ENCODE measurements around the gene FRMPD2. TPM values are rescaled to one million over a fixed set of nuclear protein-coding genes. Genes with fewer than 3 reads are reported as not detected.
"Not testable (repeated sequence)": the region's sequence is repeated elsewhere in the genome, so short reads cannot be mapped to it uniquely, and the experiment has no call there.

The FRMPD2 gene
- total and polyA plus RNA-seq, 2 experiments from 2014 or later = not detected

GRCh38 chr10:48143721-48144642 is 130.5 kb downstream of the FRMPD2 start:
- not testable (repeated sequence) for H2AFZ ChIP-seq; H3K9me3 Mint-ChIP-seq; ATAC-seq; H3K9me2 ChIP-seq (ENCODE audit: insufficient read depth); H3F3A ChIP-seq (replicated peaks; ENCODE audit: low read depth); H4K20me1 ChIP-seq (replicated peaks; ENCODE audit: insufficient read depth); H3K36me3 ChIP-seq (ENCODE audit: insufficient read depth); DNase-seq (ENCODE audit: low spot score); H3K79me2 ChIP-seq (replicated peaks; ENCODE audit: insufficient read depth); H3K27ac ChIP-seq (ENCODE audit: low read depth); H3K4me1 Mint-ChIP-seq; H3K4me1 ChIP-seq (ENCODE audit: insufficient read depth); H3K27me3 Mint-ChIP-seq (ENCODE audit: insufficient read depth, low read depth, poor library complexity); H3K27ac Mint-ChIP-seq; H3K4me2 ChIP-seq; H3K4me3 ChIP-seq; H3K36me3 Mint-ChIP-seq (ENCODE audit: low read depth); H3K4me3 Mint-ChIP-seq; H3K27me3 ChIP-seq (ENCODE audit: insufficient read depth)

DNA sequence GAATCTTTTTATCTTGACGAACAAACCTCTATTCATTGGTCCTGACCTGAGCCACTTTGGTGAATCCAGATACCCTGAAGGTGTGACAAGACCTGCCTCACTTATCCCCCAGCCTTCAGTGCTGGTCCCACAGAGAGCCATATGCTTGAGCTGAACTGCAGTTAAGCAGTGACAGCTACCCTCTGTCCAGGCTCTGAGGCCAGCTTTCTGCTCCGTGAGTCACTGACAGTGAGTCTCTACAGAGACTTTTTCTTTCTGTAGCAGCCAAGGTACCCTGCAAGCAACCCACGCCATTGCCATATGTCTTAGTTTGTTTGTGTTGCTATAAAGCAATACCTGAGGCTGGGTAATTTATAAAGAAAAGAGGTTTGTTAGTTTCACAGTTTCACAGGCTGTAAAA is 133.5 kb downstream of the FRMPD2 start:
- DNase-seq (ENCODE audit: low spot score); H4K20me1 ChIP-seq (replicated peaks; ENCODE audit: insufficient read depth); H3K4me1 Mint-ChIP-seq; H3K4me2 ChIP-seq; H3K79me2 ChIP-seq (replicated peaks; ENCODE audit: insufficient read depth); ATAC-seq; H3K4me3 ChIP-seq; H3F3A ChIP-seq (replicated peaks; ENCODE audit: low read depth); H3K27ac ChIP-seq (ENCODE audit: low read depth); H3K36me3 Mint-ChIP-seq (ENCODE audit: low read depth); H3K27me3 ChIP-seq (ENCODE audit: insufficient read depth); H3K9me3 Mint-ChIP-seq; H3K27me3 Mint-ChIP-seq (ENCODE audit: insufficient read depth, low read depth, poor library complexity); H3K9me2 ChIP-seq (ENCODE audit: insufficient read depth); H3K4me3 Mint-ChIP-seq; H3K27ac Mint-ChIP-seq; H3K4me1 ChIP-seq (ENCODE audit: insufficient read depth); H3K36me3 ChIP-seq (ENCODE audit: insufficient read depth); H2AFZ ChIP-seq: not testable (repeated sequence)

DNA sequence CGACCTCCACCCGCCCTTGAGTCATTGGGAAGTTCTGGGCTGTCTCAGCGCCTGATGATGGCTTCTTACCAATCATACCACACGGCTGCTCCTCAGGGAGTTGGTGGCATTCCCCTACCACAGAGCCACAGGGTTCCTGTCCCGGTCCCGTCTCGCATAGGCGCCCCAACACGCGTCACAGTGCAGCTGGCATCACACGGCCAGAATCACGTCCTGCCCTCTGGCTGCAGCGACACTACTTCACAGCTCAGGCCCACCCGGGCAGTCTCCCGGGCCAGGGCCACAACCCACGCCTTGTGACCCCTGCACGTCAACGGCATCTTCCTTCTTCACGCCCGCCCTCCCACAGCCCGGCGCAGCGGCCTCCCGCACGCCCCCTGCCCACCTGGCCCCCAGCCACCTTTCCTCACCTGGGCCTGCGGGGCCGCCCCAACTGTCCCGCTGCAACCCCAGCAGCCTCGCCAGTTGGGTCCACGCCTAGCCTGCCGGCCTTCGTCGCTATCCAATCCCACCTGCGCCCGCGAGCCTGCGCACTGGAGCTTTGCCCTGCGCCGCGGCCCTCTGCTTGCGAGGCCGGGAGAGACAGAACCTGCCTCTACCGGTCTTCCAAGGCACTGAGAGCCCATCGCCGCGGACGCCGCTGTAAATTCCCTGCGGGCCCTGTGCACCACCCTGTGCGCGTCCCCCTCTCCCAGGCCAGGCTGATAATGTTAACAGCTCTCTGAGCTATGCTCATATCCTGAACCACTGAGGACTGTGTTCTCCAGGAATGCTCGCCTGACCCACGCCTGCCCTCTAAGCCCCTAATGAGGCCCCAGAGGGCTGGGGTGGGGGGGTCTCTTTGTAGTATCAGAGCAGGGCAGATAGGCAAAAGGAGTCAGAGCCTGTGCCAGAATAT is 134.3 kb downstream of the FRMPD2 start:
- H3K27ac Mint-ChIP-seq; H3K27me3 ChIP-seq (ENCODE audit: insufficient read depth); H3K27me3 Mint-ChIP-seq (ENCODE audit: insufficient read depth, low read depth, poor library complexity); H3F3A ChIP-seq (replicated peaks; ENCODE audit: low read depth); H4K20me1 ChIP-seq (replicated peaks; ENCODE audit: insufficient read depth); H3K4me3 Mint-ChIP-seq; H3K36me3 ChIP-seq (ENCODE audit: insufficient read depth); H3K4me1 ChIP-seq (ENCODE audit: insufficient read depth); H3K9me3 Mint-ChIP-seq; DNase-seq (ENCODE audit: low spot score); H3K27ac ChIP-seq (ENCODE audit: low read depth); H3K9me2 ChIP-seq (ENCODE audit: insufficient read depth); H3K4me2 ChIP-seq; H3K4me3 ChIP-seq; H3K79me2 ChIP-seq (replicated peaks; ENCODE audit: insufficient read depth); H3K4me1 Mint-ChIP-seq; H3K36me3 Mint-ChIP-seq (ENCODE audit: low read depth); H2AFZ ChIP-seq: not testable (repeated sequence)
- peak; percentile 88 for ATAC-seq

- H2AFZ ChIP-seq; H3K27ac Mint-ChIP-seq; H3K4me1 Mint-ChIP-seq; H3K4me2 ChIP-seq; H3K27me3 Mint-ChIP-seq (ENCODE audit: insufficient read depth, low read depth, poor library complexity); H3K4me3 ChIP-seq; H4K20me1 ChIP-seq (replicated peaks; ENCODE audit: insufficient read depth); H3K27me3 ChIP-seq (ENCODE audit: insufficient read depth); H3K36me3 ChIP-seq (ENCODE audit: insufficient read depth); H3K4me1 ChIP-seq (ENCODE audit: insufficient read depth); H3K27ac ChIP-seq (ENCODE audit: low read depth); DNase-seq (ENCODE audit: low spot score); H3K9me3 Mint-ChIP-seq; H3K9me2 ChIP-seq (ENCODE audit: insufficient read depth); ATAC-seq; H3K36me3 Mint-ChIP-seq (ENCODE audit: low read depth); H3F3A ChIP-seq (replicated peaks; ENCODE audit: low read depth); H3K4me3 Mint-ChIP-seq; H3K79me2 ChIP-seq (replicated peaks; ENCODE audit: insufficient read depth): not testable (repeated sequence)
Measured at GRCh38 chr10:48128954-48129353, 145.5 kb downstream of the FRMPD2 start.

GRCh38 chr10:48126251-48126650 is 148.2 kb downstream of the FRMPD2 start:
- H2AFZ ChIP-seq; H3K9me2 ChIP-seq (ENCODE audit: insufficient read depth); H3K36me3 Mint-ChIP-seq (ENCODE audit: low read depth); H3K4me3 Mint-ChIP-seq; H3F3A ChIP-seq (replicated peaks; ENCODE audit: low read depth); H3K27ac Mint-ChIP-seq; H3K79me2 ChIP-seq (replicated peaks; ENCODE audit: insufficient read depth); H3K27me3 Mint-ChIP-seq (ENCODE audit: insufficient read depth, low read depth, poor library complexity); H4K20me1 ChIP-seq (replicated peaks; ENCODE audit: insufficient read depth); H3K36me3 ChIP-seq (ENCODE audit: insufficient read depth); H3K4me3 ChIP-seq; H3K9me3 Mint-ChIP-seq; H3K4me1 ChIP-seq (ENCODE audit: insufficient read depth); H3K4me1 Mint-ChIP-seq; DNase-seq (ENCODE audit: low spot score); H3K27me3 ChIP-seq (ENCODE audit: insufficient read depth); ATAC-seq; H3K27ac ChIP-seq (ENCODE audit: low read depth); H3K4me2 ChIP-seq: not testable (repeated sequence)

- not testable (repeated sequence) for H3K9me3 Mint-ChIP-seq; H3K27ac ChIP-seq (ENCODE audit: low read depth); H3K4me3 ChIP-seq; H3K4me1 ChIP-seq (ENCODE audit: insufficient read depth); H3K9me2 ChIP-seq (ENCODE audit: insufficient read depth); H3F3A ChIP-seq (replicated peaks; ENCODE audit: low read depth); H3K4me1 Mint-ChIP-seq; H3K27ac Mint-ChIP-seq; H2AFZ ChIP-seq; H3K36me3 ChIP-seq (ENCODE audit: insufficient read depth); H4K20me1 ChIP-seq (replicated peaks; ENCODE audit: insufficient read depth); DNase-seq (ENCODE audit: low spot score); H3K79me2 ChIP-seq (replicated peaks; ENCODE audit: insufficient read depth); H3K27me3 Mint-ChIP-seq (ENCODE audit: insufficient read depth, low read depth, poor library complexity); H3K27me3 ChIP-seq (ENCODE audit: insufficient read depth); H3K4me3 Mint-ChIP-seq; H3K4me2 ChIP-seq; H3K36me3 Mint-ChIP-seq (ENCODE audit: low read depth)
- peak; percentile 35; the same call in 2 of the 3 replicates for ATAC-seq
Measured at GRCh38 chr10:48125631-48126030, 148.9 kb downstream of the FRMPD2 start.

Measured in GM23338 (cell line).